Keratinocyte (primary cell): ENCODE data around the gene FAF2. TPM values are rescaled to one million over a fixed set of nuclear protein-coding genes. Genes with fewer than 3 reads are reported as not detected.

ENCODE experiments used
- DNase-seq: peaks from one replicate; pipeline ENCODE4 v3.0.0-alpha.2; 2011; ENCODE audit warnings: low read depth, missing footprints, low spot score
- FAIRE-seq: peaks from 2 replicates; lab custom pipeline; 2011; peaks lifted over from hg19 to GRCh38; lab: Jason Lieb, UNC
- H2AFZ ChIP-seq: 2 replicates; pipeline ENCODE4 v1.6.0; 2012; ENCODE audit warnings: low read length, control low read depth, inconsistent platforms; ENCODE audit not compliant: control insufficient read depth
- H3K27ac ChIP-seq: 2 replicates; pipeline ENCODE4 v1.5.1; 2011; ENCODE audit warnings: low read length; ENCODE audit not compliant: control insufficient read depth, insufficient read depth
- H3K27me3 ChIP-seq: 3 replicates; pipeline ENCODE4 v1.6.0; 2011; ENCODE audit warnings: low read length; ENCODE audit not compliant: control insufficient read depth, insufficient read depth; ENCODE audit errors: extremely low read depth
- H3K36me3 ChIP-seq, 2 experiments: 2 replicates in 1 of 2; 3 replicates in 1 of 2; pipeline ENCODE4 v1.5.1; 2011; ENCODE audit warnings: low read length in 2 of 2, mild to moderate bottlenecking in 1 of 2; ENCODE audit not compliant: control insufficient read depth in 2 of 2, insufficient read depth in 2 of 2; ENCODE audit errors: extremely low read depth in 1 of 2
- H3K4me1 ChIP-seq: 3 replicates; pipeline ENCODE4 v1.5.1; 2011; ENCODE audit warnings: low read length; ENCODE audit not compliant: control insufficient read depth, insufficient read depth; ENCODE audit errors: extremely low read depth
- H3K4me2 ChIP-seq: 3 replicates; pipeline ENCODE4 v1.6.0; 2011; ENCODE audit warnings: low read depth, low read length; ENCODE audit not compliant: control insufficient read depth, insufficient read depth; ENCODE audit errors: extremely low read depth
- H3K4me3 ChIP-seq, 3 experiments: fragments of 200-600 bp in 1 of 3; sonication (generic) in 1 of 3; 2 replicates in 2 of 3; 3 replicates in 1 of 3; pipeline ENCODE4 v1.5.1; 2011 to 2016; ENCODE audit warnings: low read length in 3 of 3, mild to moderate bottlenecking in 3 of 3, control low read depth in 2 of 3, inconsistent platforms in 1 of 3, low read depth in 1 of 3, mixed read lengths in 1 of 3, mixed run types in 1 of 3, moderate library complexity in 1 of 3; ENCODE audit not compliant: control insufficient read depth in 2 of 3, insufficient read depth in 2 of 3; ENCODE audit errors: extremely low read depth in 1 of 3
- H3K79me2 ChIP-seq: 2 replicates; pipeline ENCODE4 v1.6.0; 2012; ENCODE audit warnings: low read length; ENCODE audit not compliant: control insufficient read depth, insufficient read depth
- H3K9ac ChIP-seq: 3 replicates; pipeline ENCODE4 v1.6.0; 2011; ENCODE audit warnings: low read length; ENCODE audit not compliant: control insufficient read depth, insufficient read depth; ENCODE audit errors: extremely low read depth
- H3K9me1 ChIP-seq: 3 replicates; pipeline ENCODE4 v1.6.0; 2011; ENCODE audit warnings: low read length; ENCODE audit not compliant: control insufficient read depth, insufficient read depth; ENCODE audit errors: extremely low read depth
- H3K9me3 ChIP-seq: 2 replicates; pipeline ENCODE4 v1.5.1; 2012; ENCODE audit warnings: low read depth, low read length; ENCODE audit not compliant: control insufficient read depth
- H4K20me1 ChIP-seq: 3 replicates; pipeline ENCODE4 v1.6.0; 2011; ENCODE audit warnings: low read length; ENCODE audit not compliant: control insufficient read depth, insufficient read depth; ENCODE audit errors: extremely low read depth
- CTCF ChIP-seq, 3 experiments: IDR thresholded peaks in 1 of 3; conservative IDR thresholded peaks in 1 of 3; optimal IDR thresholded peaks in 1 of 3; 2 replicates in 2 of 3; 3 replicates in 1 of 3; pipeline versions ENCODE3 to v1.5.1; 2011; ENCODE audit warnings: low read length in 3 of 3, mild to moderate bottlenecking in 3 of 3, moderate library complexity in 2 of 3, control low read depth in 1 of 3, inconsistent platforms in 1 of 3; ENCODE audit not compliant: insufficient read depth in 2 of 3; ENCODE audit errors: extremely low read depth in 1 of 3
- EZH2 ChIP-seq: IDR thresholded peaks from one replicate; pipeline ENCODE4 v1.6.1; 2012; ENCODE audit warnings: inconsistent platforms, mild to moderate bottlenecking, low read length, moderate library complexity
- dilution Hi-C: fragments of 300-500 bp; cut with MboI; formaldehyde crosslinking; loops from one replicate; pipeline ENCODE4 v1.7.0; 2020; ENCODE audit warnings: low sequenced_read_pairs; ENCODE audit not compliant: extremely low pct_ligation_motif_present
- polyA plus RNA-seq, 5 experiments: library from polyadenylated mRNA; depleted of rRNA in 3 of 5; stranded (reverse) in 3 of 5; stranded (forward) in 1 of 5; unstranded in 1 of 5; fragments of >200 nt; gene quantifications; 1 replicate in 1 of 5; 2 replicates in 3 of 5; 3 replicates in 1 of 5; pipeline versions ENCODE4 v1.2.1 to v1.2.3, GENCODE V29; 2011 to 2012; ENCODE audit warnings: missing spikeins in 2 of 5, low read depth in 1 of 5, low replicate concordance in 1 of 5

The FAF2 gene
- polyA plus RNA-seq, 1 donor (not counting 4 experiments of a cell fraction or from before 2014, with no cell fraction given) = 52.9 TPM

- H3K9ac ChIP-seq = no peak overlapping the region
- TF ChIP-seq CTCF (optimal IDR thresholded peaks at IDR 0.05 in 1 of 3, IDR thresholded peaks at IDR 0.05 in 1 of 3, conservative IDR thresholded peaks at IDR 0.05 in 1 of 3; ENCODE audit: extremely low read depth in 1 of 3, insufficient read depth in 2 of 3, low read length in 3 of 3) (no peak), EZH2 (no peak)
- H3K4me2 ChIP-seq = peak overlapping the region; percentile 8
- FAIRE-seq (no peak), DNase-seq (no peak)
- peaks cover 7% of the 10 kb centered on the region for H3K9me1 ChIP-seq
- H3K79me2 ChIP-seq = peaks cover 16% of the 10 kb centered on the region
- peaks cover 26% of the 10 kb centered on the region for H3K4me1 ChIP-seq
- H3K36me3 ChIP-seq = peaks cover 18 to 35% of the 10 kb centered on the region in 2 experiments
- no peaks in the 10 kb centered on the region for H4K20me1 ChIP-seq
- H3K4me3 ChIP-seq = no peak overlapping the region
- no peak overlapping the region for H3K27ac ChIP-seq
- H3K9me3 ChIP-seq = no peaks in the 10 kb centered on the region
- dilution Hi-C loops = no loop called here
- H3K27me3 ChIP-seq = no peaks in the 10 kb centered on the region
- no peak overlapping the region for H2AFZ ChIP-seq
These were observed 81.0 kb downstream of the FAF2 start for GRCh38 chr5:176529116-176529740.

- Histone ChIP-seq H3K27ac (no peak overlapping the region), H3K9me1 (peaks cover 7% of the 10 kb centered on the region), H3K4me3 (no peak overlapping the region), H3K36me3 (peaks cover 18 to 35% of the 10 kb centered on the region in 2 experiments), H3K27me3 (no peaks in the 10 kb centered on the region), H4K20me1 (no peaks in the 10 kb centered on the region), H3K79me2 (peaks cover 20% of the 10 kb centered on the region), H2AFZ (no peak overlapping the region), H3K4me2 (no peak overlapping the region), H3K9ac (no peak overlapping the region), H3K4me1 (peaks cover 32% of the 10 kb centered on the region), H3K9me3 (no peaks in the 10 kb centered on the region)
- TF ChIP-seq EZH2 (no peak), CTCF (optimal IDR thresholded peaks at IDR 0.05 in 1 of 3, IDR thresholded peaks at IDR 0.05 in 1 of 3, conservative IDR thresholded peaks at IDR 0.05 in 1 of 3; ENCODE audit: extremely low read depth in 1 of 3, insufficient read depth in 2 of 3, low read length in 3 of 3) (no peak)
- DNase-seq = no peak
- dilution Hi-C loops = no loop called here
- no peak for FAIRE-seq
These were observed 81.6 kb downstream of the FAF2 start for GRCh38 chr5:176529741-176530141.
